ENCODE measurements around the gene RNASEH2A.

RNASEH2A gene

GRCh38 chr19:12779162-12779993 lies 27.0 kb upstream of the RNASEH2A start:
- POLR2A ChIA-PET: interaction anchor here (1.3 to 3.9 kb wide), 5 partner anchors 9 to 22 kb away, joined by 3 to 158 read pairs (median 5); partner anchors contain the start of gene JUNB
- DNase-seq (ENCODE audit: low read depth, low spot score): no peak
- peak; percentile 8 for TF ChIP-seq CTCF (IDR thresholded peaks at IDR 0.05; ENCODE audit: insufficient read depth, low read length, missing control alignments)
- CTCF ChIA-PET: interaction anchor here (1.2 to 29.3 kb wide), 7 partner anchors 8 to 186 kb away, joined by 3 to 1565 read pairs (median 42); partner anchors contain the start of genes GET3, JUNB, PRDX2 and RNASEH2A
- H3K4me3 ChIP-seq (ENCODE audit: low read depth, low read length): peak overlapping the region; percentile 67

- DNase-seq (ENCODE audit: low read depth, low spot score): no peak
- ChIA-PET CTCF (interaction anchor here (0.9 to 2.0 kb wide), 5 partner anchors 8 to 22 kb away, joined by 3 to 16 read pairs (median 7); partner anchors contain the start of genes JUNB, PRDX2 and THSD8), POLR2A (interaction anchor here (0.6 to 3.8 kb wide), 4 partner anchors 8 to 24 kb away, joined by 3 to 96 read pairs (median 3); partner anchors contain the start of genes JUNB and RNASEH2A)
- TF ChIP-seq CTCF (IDR thresholded peaks at IDR 0.05; ENCODE audit: insufficient read depth, low read length, missing control alignments): no peak
- peak overlapping the region; percentile 55 for H3K4me3 ChIP-seq (ENCODE audit: low read depth, low read length)
Observed at GRCh38 chr19:12782174-12782423, 24.3 kb upstream of the RNASEH2A start.

- POLR2A ChIA-PET: interaction anchor here (0.6 to 3.8 kb wide), 4 partner anchors 8 to 24 kb away, joined by 3 to 96 read pairs (median 3); partner anchors contain the start of genes JUNB and RNASEH2A
- peak; percentile 31 for TF ChIP-seq CTCF (IDR thresholded peaks at IDR 0.05; ENCODE audit: insufficient read depth, low read length, missing control alignments)
- peak overlapping the region; percentile 55 for H3K4me3 ChIP-seq (ENCODE audit: low read depth, low read length)
- CTCF ChIA-PET: interaction anchor here (0.8 to 2.0 kb wide), 8 partner anchors 9 to 25 kb away, joined by 3 to 16 read pairs (median 4); partner anchors contain the start of genes JUNB, PRDX2 and THSD8
- no peak for DNase-seq (ENCODE audit: low read depth, low spot score)
Observed at GRCh38 chr19:12782424-12783290, 23.7 kb upstream of the RNASEH2A start.

GRCh38 chr19:12783291-12783848 lies 23.0 kb upstream of the RNASEH2A start:
- POLR2A ChIA-PET: interaction anchor here (1.2 to 3.8 kb wide), 2 partner anchors 7 to 9 kb away, joined by 3 to 96 read pairs; partner anchors contain the start of gene JUNB
- no peak for DNase-seq (ENCODE audit: low read depth, low spot score)
- no peak for TF ChIP-seq CTCF (IDR thresholded peaks at IDR 0.05; ENCODE audit: insufficient read depth, low read length, missing control alignments)
- CTCF ChIA-PET: interaction anchor here (0.8 to 2.0 kb wide), 6 partner anchors 8 to 26 kb away, joined by 3 to 16 read pairs (median 6); partner anchors contain the start of gene JUNB
- peak overlapping the region; percentile 55 for H3K4me3 ChIP-seq (ENCODE audit: low read depth, low read length)

- no peak overlapping the region for H3K4me3 ChIP-seq (ENCODE audit: low read depth, low read length)
- ChIA-PET CTCF (interaction anchor here (1.0 to 2.0 kb wide), 4 partner anchors 10 to 19 kb away, joined by 3 to 16 read pairs (median 8); no protein-coding TSS in a partner anchor), POLR2A (interaction anchor here (0.6 to 3.8 kb wide), 2 partner anchors 9 to 1186 kb away, joined by 3 to 96 read pairs; partner anchors contain the start of gene JUNB)
- TF ChIP-seq CTCF (IDR thresholded peaks at IDR 0.05; ENCODE audit: insufficient read depth, low read length, missing control alignments): no peak
- no peak for DNase-seq (ENCODE audit: low read depth, low spot score)
Observed at GRCh38 chr19:12783849-12784393, 22.5 kb upstream of the RNASEH2A start.
